KBM-7 (cell line): ENCODE results near the gene ACADVL.

Experiments used
- DNase-seq: peaks from one replicate; pipeline ENCODE4 v3.0.0-alpha.2; 2015
- in situ Hi-C: fragments of 300-500 bp; cut with MboI; formaldehyde crosslinking; loops from 2 replicates; pipeline ENCODE4 v1.14.3; 2020; ENCODE audit warnings: low sequenced_read_pairs, low pct_unique_long_range_greater_than_20kb, mixed read lengths

Gene ACADVL

DNA sequence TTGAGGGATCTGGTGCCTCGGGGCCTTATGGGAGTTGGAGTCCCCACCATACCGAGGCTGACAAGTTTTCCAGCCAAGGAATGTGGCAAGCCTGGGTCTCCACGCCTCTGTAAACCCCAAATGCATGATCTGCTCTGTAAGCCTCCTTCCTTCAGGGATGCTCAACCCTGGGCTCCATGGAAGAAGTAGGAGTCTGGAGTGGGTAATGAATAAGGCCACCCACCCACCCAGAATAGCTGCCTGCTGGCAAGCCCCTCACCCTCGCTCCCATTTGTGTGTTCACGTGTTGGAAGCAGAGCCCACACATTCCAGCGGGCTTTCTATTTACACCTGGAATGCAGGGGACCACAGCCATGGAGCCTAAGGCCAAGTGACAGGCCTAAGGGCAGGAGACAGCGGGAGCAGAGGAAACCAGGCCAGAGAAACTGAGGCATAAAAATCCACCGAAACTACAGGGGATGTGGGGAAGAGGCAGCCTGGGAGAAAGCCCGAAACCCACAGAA, 4.6 kb upstream of the ACADVL start:
- DNase-seq, result no peak
- in situ Hi-C loops, result no loop called here

DNA sequence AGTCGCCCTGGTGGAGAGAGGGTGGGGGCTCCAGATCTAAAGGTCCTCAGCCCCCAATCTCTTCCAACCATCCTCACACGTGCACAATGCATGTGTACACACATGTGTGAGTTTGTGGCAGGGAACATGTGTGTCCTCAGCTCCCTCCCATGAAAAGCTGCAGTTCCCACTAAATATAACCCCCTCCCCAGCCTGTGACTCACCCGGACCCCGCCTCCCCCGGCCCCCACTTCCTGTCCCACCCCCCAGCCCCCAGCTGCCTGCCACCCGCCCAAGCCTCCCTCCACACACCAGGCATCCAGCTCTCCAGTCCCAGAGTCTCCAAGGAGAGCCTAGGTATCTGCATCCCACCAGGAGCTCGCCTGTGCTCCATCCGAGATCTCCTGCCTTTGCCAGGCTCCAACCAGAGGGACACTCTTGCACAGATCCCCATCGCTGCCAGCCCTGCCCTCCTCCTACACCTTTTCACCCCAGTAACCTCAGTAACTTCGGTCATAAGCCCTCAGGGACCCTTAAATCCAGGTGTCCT, 4.0 kb upstream of the ACADVL start:
- in situ Hi-C loops, result no loop called here
- DNase-seq, result peak; percentile 28

DNA sequence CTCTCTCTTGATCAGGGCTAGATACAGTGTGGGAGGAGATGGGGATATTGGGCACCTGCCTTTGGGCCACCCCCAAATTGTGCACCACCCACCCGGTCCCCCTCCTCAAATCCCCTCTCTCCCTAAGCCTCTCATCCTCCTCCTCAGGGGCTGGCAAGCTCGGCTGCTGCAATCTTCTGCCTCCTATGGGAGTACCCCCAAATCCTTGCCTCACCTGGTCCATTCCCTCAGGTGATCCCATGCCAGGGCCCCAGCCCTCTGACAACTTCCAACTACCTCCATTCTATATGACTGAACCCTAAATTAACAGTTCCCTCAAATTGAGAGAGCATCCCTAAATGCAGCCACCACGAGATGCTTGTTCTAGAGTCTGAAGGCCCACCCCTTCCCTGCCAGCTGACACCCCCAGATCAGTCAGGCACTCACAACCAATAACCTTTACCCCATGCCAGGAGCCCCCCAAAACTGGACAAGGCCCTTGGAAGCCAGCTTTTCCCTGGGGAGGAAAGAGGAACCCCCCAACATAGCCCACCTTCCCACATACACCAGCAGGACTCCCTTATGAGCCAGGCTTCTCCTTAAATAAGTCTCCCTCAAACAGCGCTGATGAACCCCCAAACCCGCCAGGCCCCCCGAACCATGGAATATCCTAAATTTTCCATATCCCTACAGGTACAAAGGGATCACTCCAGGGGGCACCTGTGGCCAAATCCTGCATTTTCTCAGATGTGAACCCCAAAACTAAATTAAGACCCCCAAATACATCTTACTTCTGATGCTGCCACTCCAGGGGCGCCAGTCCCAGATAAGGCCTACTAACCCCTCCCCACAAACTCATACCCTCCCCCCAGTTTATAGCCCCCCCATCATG, 3.3 kb upstream of the ACADVL start:
- in situ Hi-C loops, result no loop called here
- DNase-seq, result no peak

- in situ Hi-C loops, result no loop called here
- peak; percentile 59 for DNase-seq
These were observed 2.4 kb upstream of the ACADVL start for GRCh38 chr17:7217113-7217987.

DNA sequence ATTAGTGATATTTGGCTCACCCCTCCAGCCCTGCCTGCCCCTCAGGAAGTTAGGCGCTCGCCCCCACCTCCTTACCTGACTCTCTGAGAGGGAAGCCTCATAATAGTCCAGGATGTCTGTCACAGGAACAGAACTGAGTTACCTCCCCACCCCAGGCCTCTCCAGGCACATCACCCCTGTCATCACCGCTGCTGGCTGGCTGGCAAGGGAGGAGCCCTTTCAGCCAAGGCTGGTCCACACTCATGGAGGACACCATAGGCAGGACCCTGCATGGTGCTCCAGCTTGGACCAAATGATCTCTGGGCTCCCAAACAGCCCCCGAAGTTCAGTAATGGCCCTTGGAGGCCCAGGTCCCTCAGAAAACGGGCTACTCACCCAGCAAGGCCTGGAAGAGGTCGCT, 1.6 kb upstream of the ACADVL start:
- in situ Hi-C loops, result no loop called here

DNA sequence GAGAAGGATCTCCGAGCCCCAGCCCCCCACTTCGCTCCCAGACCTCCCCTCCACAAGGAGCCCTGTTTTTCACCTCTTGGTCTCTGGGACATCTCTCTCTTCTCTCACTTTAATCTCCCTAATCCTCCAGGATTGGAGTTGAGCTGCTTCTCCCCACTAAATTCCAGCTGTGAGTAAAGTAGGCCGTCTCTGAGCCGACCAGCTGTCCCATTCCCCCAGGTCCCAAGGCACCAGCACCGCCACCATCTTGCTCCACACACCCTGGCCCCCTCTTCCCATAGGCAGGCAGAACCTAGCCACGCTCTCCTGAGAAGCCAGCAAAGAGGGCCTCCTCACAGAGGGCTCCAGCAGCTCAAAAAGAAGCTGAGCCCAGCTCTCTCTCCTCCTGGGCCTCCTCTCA, 980 bp upstream of the ACADVL start:
- no peak for DNase-seq
- in situ Hi-C loops, result no loop called here

More for the DNA sequence above, 1.6 kb upstream of the ACADVL start:
- no peak for DNase-seq

DNA sequence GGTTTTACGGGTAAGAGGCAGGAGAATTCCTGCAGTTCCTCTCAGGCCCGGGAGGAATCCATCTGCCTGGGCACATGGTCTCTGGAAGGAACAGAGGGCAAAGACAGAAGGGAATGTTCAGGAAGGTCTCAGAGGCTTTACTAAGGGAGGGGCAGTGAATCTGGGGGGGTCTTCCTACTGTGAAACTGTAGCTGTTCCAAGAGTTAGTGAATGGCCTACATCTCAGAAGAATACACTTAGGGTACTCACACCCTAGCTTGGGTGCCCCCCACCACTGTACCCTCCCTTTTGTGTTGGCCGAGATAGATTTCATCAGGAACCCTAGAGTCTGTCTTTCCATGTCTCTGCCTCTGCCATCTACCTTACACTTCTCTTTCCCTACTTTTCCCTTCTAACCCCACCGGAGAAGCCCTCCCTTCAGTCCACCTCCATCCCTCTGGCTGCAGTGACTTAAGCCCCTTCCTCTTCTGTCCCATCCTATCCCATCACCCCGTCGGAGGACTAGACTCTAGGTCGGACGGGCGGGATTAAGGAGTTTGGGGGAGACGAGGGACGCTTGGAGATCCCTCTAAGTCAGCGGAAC, 418 bp upstream of the ACADVL start:
- no peak for DNase-seq
- in situ Hi-C loops, result no loop called here

DNA sequence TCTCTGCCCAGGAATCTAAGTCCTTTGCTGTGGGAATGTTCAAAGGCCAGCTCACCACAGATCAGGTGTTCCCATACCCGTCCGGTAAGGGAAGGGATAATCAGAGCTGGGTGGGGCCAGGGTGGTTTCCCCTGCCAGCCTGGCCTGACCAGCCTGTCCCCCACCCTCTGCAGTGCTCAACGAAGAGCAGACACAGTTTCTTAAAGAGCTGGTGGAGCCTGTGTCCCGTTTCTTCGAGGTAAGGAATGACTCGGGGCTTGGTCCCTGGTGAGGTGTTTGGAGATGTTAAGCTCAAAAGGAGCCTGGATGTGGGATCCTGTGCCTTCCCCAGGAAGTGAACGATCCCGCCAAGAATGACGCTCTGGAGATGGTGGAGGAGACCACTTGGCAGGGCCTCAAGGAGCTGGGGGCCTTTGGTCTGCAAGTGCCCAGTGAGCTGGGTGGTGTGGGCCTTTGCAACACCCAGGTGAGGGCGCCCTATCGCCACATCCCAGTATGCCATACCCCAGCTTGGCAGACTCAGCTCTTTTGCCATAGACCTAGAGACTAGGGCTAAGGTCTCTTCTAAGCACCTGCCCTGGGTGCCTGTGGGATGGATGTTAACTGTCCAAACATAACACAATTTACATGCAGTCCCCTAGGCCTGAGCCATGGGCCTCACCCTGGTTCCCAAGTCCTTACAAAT, 997 bp downstream of the ACADVL start:
- peak; percentile 81 for DNase-seq
- in situ Hi-C loops, result no loop called here

GRCh38 chr17:7221278-7222092, 1.7 kb downstream of the ACADVL start:
- in situ Hi-C loops, result no loop called here
- DNase-seq, result no peak

- no peak for DNase-seq
- in situ Hi-C loops, result no loop called here
These were observed 2.6 kb downstream of the ACADVL start for GRCh38 chr17:7222093-7222971.

DNA sequence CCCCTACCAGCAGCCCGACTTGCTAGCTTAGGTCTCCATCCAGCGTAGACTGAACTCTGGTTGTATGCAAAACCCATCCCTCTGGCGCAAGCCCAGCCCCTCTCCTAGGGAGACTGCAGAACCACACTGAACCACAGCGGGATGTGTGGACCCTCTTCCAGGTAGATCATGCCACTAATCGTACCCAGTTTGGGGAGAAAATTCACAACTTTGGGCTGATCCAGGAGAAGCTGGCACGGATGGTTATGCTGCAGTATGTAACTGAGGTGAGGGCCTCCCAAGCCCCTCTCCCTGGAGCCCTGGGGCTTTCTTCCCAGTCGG, 3.2 kb downstream of the ACADVL start:
- no peak for DNase-seq
- in situ Hi-C loops, result no loop called here

GRCh38 chr17:7223375-7223774, 3.6 kb downstream of the ACADVL start:
- DNase-seq, result no peak
- in situ Hi-C loops, result no loop called here

- DNase-seq, result no peak
- in situ Hi-C loops, result no loop called here
These were observed 4.4 kb downstream of the ACADVL start for GRCh38 chr17:7224110-7224509.

GRCh38 chr17:7224661-7225111, 4.9 kb downstream of the ACADVL start:
- in situ Hi-C loops, result no loop called here
- no peak for DNase-seq

GRCh38 chr17:7225711-7226331, 6.1 kb downstream of the ACADVL start:
- in situ Hi-C loops, result no loop called here
- no peak for DNase-seq

DNA sequence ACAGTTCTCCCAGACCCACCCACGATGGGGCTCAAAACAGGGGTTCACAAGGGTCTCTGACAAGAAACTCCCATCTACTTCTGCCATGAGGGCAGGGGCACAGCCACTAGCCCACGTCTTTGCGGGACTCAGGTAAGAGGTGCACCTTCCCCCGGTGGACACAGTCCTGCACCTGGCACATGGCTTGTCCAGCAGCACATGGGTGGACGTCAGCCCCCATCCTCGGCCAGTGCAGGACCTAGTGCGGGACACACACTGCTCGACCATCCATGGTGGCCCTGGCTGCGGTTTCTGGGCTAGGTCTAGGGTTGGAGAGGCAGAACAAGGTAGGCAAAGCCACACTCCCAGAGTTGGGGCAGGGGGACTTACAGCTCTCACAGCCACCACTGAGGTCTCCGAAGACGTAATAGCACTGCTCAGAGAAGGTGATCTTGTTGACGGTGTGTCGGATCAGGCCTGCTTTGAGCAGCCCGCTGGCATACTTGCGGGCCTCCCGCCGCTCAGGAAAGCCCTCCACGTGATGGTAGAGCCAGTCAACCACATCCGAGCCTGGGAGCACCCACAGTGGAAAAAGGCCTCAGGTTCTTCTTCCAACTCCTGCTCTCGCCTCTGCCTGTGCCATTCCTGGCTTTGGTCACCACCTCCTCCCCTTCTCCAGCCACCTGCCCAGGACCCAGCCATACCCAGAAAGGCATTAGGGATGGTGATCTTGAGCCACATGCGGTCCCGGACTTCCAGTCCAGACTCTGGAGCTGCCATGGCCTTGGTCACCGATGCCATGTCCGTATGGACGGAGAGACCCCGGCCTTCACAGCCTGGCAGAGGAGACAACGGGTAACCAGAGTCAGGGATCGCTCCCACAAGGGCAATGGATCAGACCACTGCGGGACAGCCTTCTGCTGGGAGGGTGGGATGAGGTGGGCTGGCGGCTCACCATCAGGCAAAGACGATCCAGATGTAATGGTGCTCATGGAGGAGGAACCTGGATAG, 7.3 kb downstream of the ACADVL start:
- in situ Hi-C loops, result no loop called here
- DNase-seq, result no peak
